SW 1271 (cell line): ENCODE measurements around the gene AMIGO1.

ENCODE experiments used
- DNase-seq, 2 experiments: peaks; one replicate each; lab custom pipeline; 2025; lab: John Stamatoyannopoulos, UW

AMIGO1 gene

GRCh38 chr1:109454497-109455133 lies 54.9 kb downstream of the AMIGO1 start:
- DNase-seq, result no peak
